ENCODE measurements around the gene MUC6.

MUC6 gene

GRCh38 chr11:1060852-1061616 lies 24.5 kb upstream of the MUC6 start:
- H3K4me3 ChIP-seq (ENCODE audit: low read length) = no peak overlapping the region
- TF ChIP-seq ZNF274 (IDR thresholded peaks at IDR 0.05; ENCODE audit: low read depth, low read length) = no peak

GRCh38 chr11:1060410-1060809 lies 23.9 kb upstream of the MUC6 start:
- H3K4me3 ChIP-seq (ENCODE audit: low read length) = no peak overlapping the region
- no peak for TF ChIP-seq ZNF274 (IDR thresholded peaks at IDR 0.05; ENCODE audit: low read depth, low read length)

- no peak overlapping the region for H3K4me3 ChIP-seq (ENCODE audit: low read length)
- TF ChIP-seq ZNF274 (IDR thresholded peaks at IDR 0.05; ENCODE audit: low read depth, low read length) = no peak
These were observed 23.2 kb upstream of the MUC6 start for GRCh38 chr11:1059759-1060158.

- TF ChIP-seq ZNF274 (IDR thresholded peaks at IDR 0.05; ENCODE audit: low read depth, low read length) = no peak
- no peak overlapping the region for H3K4me3 ChIP-seq (ENCODE audit: low read length)
These were observed 21.3 kb upstream of the MUC6 start for GRCh38 chr11:1057806-1058205.

- no peak for TF ChIP-seq ZNF274 (IDR thresholded peaks at IDR 0.05; ENCODE audit: low read depth, low read length)
- no peak overlapping the region for H3K4me3 ChIP-seq (ENCODE audit: low read length)
These were observed 19.7 kb upstream of the MUC6 start for GRCh38 chr11:1055990-1056771.

GRCh38 chr11:1055109-1055703 lies 18.7 kb upstream of the MUC6 start:
- no peak for TF ChIP-seq ZNF274 (IDR thresholded peaks at IDR 0.05; ENCODE audit: low read depth, low read length)
- H3K4me3 ChIP-seq (ENCODE audit: low read length) = no peak overlapping the region

GRCh38 chr11:1054143-1055108 lies 17.9 kb upstream of the MUC6 start:
- H3K4me3 ChIP-seq (ENCODE audit: low read length) = no peak overlapping the region
- no peak for TF ChIP-seq ZNF274 (IDR thresholded peaks at IDR 0.05; ENCODE audit: low read depth, low read length)

GRCh38 chr11:1053121-1053901 lies 16.8 kb upstream of the MUC6 start:
- H3K4me3 ChIP-seq (ENCODE audit: low read length) = no peak overlapping the region
- TF ChIP-seq ZNF274 (IDR thresholded peaks at IDR 0.05; ENCODE audit: low read depth, low read length) = no peak

GRCh38 chr11:1052133-1053011 lies 15.9 kb upstream of the MUC6 start:
- no peak for TF ChIP-seq ZNF274 (IDR thresholded peaks at IDR 0.05; ENCODE audit: low read depth, low read length)

GRCh38 chr11:1051356-1052132 lies 15.0 kb upstream of the MUC6 start:
- no peak overlapping the region for H3K4me3 ChIP-seq (ENCODE audit: low read length)
- no peak for TF ChIP-seq ZNF274 (IDR thresholded peaks at IDR 0.05; ENCODE audit: low read depth, low read length)

More at GRCh38 chr11:1052133-1053011, 15.9 kb upstream of the MUC6 start:
- H3K4me3 ChIP-seq (ENCODE audit: low read length) = no peak overlapping the region

- no peak for TF ChIP-seq ZNF274 (IDR thresholded peaks at IDR 0.05; ENCODE audit: low read depth, low read length)
- H3K4me3 ChIP-seq (ENCODE audit: low read length) = no peak overlapping the region
These were observed 14.2 kb upstream of the MUC6 start for GRCh38 chr11:1050581-1051355.

All from GM08714 (cell line).